Nephron (organoid): ENCODE results near the gene SSPN.

Experiments used
- H3K27ac Mint-ChIP-seq, 3 experiments: 2 replicates each; pipeline ENCODE4 v1.8.0; 2020; ENCODE audit warnings: mixed read lengths in 3 of 3, mild to moderate bottlenecking in 2 of 3, moderate library complexity in 1 of 3
- H3K27me3 Mint-ChIP-seq: 2 replicates; pipeline ENCODE4 v1.8.0; 2021; ENCODE audit warnings: low read depth, mild to moderate bottlenecking, moderate library complexity, mixed read lengths
- H3K36me3 Mint-ChIP-seq: 2 replicates; pipeline ENCODE4 v1.8.0; 2020; ENCODE audit warnings: low read depth, mixed read lengths
- H3K4me1 Mint-ChIP-seq: 2 replicates; pipeline ENCODE4 v1.8.0; 2020; ENCODE audit warnings: mixed read lengths
- H3K4me3 Mint-ChIP-seq, 3 experiments: 2 replicates each; pipeline ENCODE4 v1.8.0; 2020; ENCODE audit warnings: mild to moderate bottlenecking in 3 of 3, mixed read lengths in 3 of 3, moderate library complexity in 2 of 3
- H3K9me3 Mint-ChIP-seq: 2 replicates; pipeline ENCODE4 v1.8.0; 2020; ENCODE audit warnings: mixed read lengths
- TF ChIP-seq, protein P1 (sequence below), 3 experiments: fragments of 200-600 bp; sonication (generic); IDR thresholded peaks; one replicate each; pipeline ENCODE4 v1.5.0; 2021; ENCODE audit warnings: antibody characterized with exemption in 3 of 3; ENCODE audit not compliant: unreplicated experiment in 3 of 3

Gene SSPN

DNA sequence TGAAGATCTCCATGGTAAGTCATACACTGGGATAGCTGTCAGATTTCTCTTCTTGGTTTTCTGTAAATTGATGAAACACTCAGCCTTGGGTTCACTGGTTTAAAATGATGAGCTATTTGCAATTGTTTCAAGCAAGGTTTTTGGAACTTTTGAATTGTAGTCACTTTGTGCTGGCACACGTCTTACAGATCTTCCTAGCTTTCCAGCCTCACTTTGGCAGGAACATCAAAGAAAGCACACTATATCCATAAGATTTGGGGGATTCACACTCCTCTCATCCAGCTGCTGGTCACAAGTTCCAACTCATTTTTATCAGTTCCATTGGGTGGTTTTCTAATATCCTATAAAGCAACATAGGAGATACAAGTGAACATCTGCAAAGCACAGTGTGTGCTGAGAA, 16.0 kb downstream of the SSPN start:
- H3K27me3 Mint-ChIP-seq: no peaks in the 10 kb centered on the region
- TF ChIP-seq, protein P1, sequence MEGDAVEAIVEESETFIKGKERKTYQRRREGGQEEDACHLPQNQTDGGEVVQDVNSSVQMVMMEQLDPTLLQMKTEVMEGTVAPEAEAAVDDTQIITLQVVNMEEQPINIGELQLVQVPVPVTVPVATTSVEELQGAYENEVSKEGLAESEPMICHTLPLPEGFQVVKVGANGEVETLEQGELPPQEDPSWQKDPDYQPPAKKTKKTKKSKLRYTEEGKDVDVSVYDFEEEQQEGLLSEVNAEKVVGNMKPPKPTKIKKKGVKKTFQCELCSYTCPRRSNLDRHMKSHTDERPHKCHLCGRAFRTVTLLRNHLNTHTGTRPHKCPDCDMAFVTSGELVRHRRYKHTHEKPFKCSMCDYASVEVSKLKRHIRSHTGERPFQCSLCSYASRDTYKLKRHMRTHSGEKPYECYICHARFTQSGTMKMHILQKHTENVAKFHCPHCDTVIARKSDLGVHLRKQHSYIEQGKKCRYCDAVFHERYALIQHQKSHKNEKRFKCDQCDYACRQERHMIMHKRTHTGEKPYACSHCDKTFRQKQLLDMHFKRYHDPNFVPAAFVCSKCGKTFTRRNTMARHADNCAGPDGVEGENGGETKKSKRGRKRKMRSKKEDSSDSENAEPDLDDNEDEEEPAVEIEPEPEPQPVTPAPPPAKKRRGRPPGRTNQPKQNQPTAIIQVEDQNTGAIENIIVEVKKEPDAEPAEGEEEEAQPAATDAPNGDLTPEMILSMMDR (IDR thresholded peaks at IDR 0.05; ENCODE audit: unreplicated experiment in 3 of 3): no peak
- H3K9me3 Mint-ChIP-seq: peaks cover 5% of the 10 kb centered on the region
- no peaks in the 10 kb centered on the region for H3K4me1 Mint-ChIP-seq
- no peaks in the 10 kb centered on the region for H3K36me3 Mint-ChIP-seq
- no peak overlapping the region for H3K4me3 Mint-ChIP-seq
- H3K27ac Mint-ChIP-seq: no peak overlapping the region

DNA sequence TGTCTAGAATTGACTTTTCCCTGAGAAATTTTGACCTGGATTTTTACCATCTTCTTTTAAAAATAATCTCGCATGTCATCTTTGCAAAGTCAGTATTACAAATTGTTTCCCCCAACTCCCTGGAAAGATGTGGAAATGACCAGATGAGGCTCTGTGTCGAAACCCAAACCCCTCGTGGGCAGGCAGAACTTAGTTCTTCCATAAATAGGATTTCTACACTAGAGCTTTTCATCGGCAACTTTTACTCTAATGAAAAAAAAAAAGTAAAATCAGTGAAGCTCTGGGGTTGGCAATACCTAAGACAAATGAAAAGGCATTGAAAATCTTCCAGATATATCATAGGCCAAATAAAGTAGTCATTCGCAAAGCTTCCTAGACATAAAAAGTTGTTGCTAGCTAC, 17.0 kb downstream of the SSPN start:
- TF ChIP-seq, protein P1 (IDR thresholded peaks at IDR 0.05; ENCODE audit: unreplicated experiment in 3 of 3): no peak
- no peak overlapping the region for H3K27ac Mint-ChIP-seq
- no peaks in the 10 kb centered on the region for H3K36me3 Mint-ChIP-seq
- no peaks in the 10 kb centered on the region for H3K27me3 Mint-ChIP-seq
- H3K4me3 Mint-ChIP-seq: no peak overlapping the region
- peaks cover 5% of the 10 kb centered on the region for H3K9me3 Mint-ChIP-seq
- no peaks in the 10 kb centered on the region for H3K4me1 Mint-ChIP-seq

DNA sequence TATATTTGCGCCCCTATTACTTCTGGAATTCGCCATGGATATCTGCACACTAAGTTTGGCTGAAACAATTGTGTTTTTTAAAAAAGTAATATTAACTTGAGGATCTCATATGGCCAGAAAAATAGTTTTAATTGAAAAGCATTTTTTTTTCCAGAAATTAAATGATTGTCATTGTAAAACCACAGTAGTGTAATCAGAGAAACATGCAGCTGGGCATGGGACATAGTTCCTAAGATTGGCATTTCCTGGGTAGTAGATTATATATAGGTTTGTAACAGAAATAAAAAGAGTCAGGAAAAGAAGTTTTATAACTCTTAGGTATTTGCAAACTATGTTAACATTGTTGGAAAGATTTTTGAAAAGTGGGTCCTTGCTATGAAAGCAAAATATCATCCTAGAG, 17.6 kb downstream of the SSPN start:
- H3K4me1 Mint-ChIP-seq: no peaks in the 10 kb centered on the region
- H3K36me3 Mint-ChIP-seq: no peaks in the 10 kb centered on the region
- H3K27me3 Mint-ChIP-seq: no peaks in the 10 kb centered on the region
- TF ChIP-seq, protein P1 (IDR thresholded peaks at IDR 0.05; ENCODE audit: unreplicated experiment in 3 of 3): no peak
- H3K4me3 Mint-ChIP-seq: no peak overlapping the region
- H3K9me3 Mint-ChIP-seq: peaks cover 5% of the 10 kb centered on the region
- no peak overlapping the region for H3K27ac Mint-ChIP-seq

DNA sequence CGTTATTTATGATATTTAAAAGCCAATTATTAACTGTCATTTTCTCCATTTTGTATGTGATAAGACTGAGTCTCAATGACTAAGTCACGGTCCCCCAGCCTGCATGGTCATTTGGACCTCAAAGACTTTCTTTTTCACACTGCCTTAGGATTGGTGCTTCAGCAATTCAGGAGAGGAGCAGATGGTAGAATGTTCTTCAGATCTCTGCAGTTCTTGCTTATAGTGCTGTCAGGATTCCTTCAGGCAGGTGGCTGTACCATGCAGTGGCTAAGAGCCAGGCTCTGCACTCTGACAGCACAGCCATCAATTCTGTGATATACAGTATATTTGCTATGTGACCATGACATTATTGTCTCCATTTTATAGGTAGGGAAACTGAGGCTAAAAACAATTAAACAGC, 18.7 kb downstream of the SSPN start:
- TF ChIP-seq, protein P1 (IDR thresholded peaks at IDR 0.05; ENCODE audit: unreplicated experiment in 3 of 3): no peak
- Mint-ChIP-seq H3K36me3 (no peaks in the 10 kb centered on the region), H3K27me3 (no peaks in the 10 kb centered on the region), H3K4me3 (no peak overlapping the region), H3K4me1 (no peaks in the 10 kb centered on the region), H3K9me3 (peaks cover 5% of the 10 kb centered on the region), H3K27ac (no peak overlapping the region)

DNA sequence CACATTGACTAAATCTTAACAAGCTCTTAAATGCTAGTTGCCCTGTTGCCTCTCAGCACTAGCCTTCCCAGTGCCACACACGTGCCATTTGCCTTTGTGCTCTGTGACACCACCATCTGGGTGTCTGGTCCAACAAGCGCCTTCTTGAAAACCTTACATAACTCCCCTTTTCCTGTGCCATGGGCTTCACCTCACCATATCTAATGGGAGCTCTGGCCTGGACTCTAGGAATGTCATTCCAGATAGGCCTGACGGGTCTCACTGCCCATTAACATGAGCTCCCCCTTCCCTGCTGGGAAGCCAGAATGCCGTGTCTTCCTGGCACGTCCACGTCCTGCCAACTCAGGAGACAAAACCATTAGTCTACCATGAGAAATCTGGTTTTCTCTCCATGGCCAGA, 24.4 kb downstream of the SSPN start:
- H3K36me3 Mint-ChIP-seq: no peaks in the 10 kb centered on the region
- peaks cover 5% of the 10 kb centered on the region for H3K9me3 Mint-ChIP-seq
- no peak overlapping the region for H3K4me3 Mint-ChIP-seq

DNA sequence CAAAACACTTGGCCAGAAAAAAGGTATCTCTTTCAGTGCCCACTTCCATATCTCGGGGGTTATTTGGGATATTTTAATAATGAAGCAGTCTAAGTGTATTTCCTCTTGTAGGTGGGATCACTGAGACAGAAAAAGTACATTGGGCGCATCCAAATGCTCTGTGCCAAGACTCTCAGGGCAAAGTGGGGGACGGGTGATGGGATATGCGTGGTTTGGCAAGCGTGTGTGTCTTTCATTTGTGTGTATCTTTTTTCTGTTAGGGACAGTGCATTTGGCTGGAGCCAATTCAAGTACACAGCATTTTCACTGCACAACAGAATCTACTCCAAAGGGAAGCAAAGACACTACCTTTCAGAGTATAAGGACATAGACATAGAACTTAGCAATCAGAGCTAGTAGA, 29.3 kb downstream of the SSPN start:
- TF ChIP-seq, protein P1 (IDR thresholded peaks at IDR 0.05; ENCODE audit: unreplicated experiment in 3 of 3): no peak
- Mint-ChIP-seq H3K4me3 (no peak overlapping the region), H3K4me1 (peaks cover 13% of the 10 kb centered on the region)

More for the DNA sequence above, 24.4 kb downstream of the SSPN start:
- TF ChIP-seq, protein P1 (IDR thresholded peaks at IDR 0.05; ENCODE audit: unreplicated experiment in 3 of 3): no peak
- no peak overlapping the region for H3K27ac Mint-ChIP-seq
- no peaks in the 10 kb centered on the region for H3K4me1 Mint-ChIP-seq
- H3K27me3 Mint-ChIP-seq: peaks cover 8% of the 10 kb centered on the region

More for the DNA sequence above, 29.3 kb downstream of the SSPN start:
- peaks cover 39% of the 10 kb centered on the region for H3K27me3 Mint-ChIP-seq
- H3K9me3 Mint-ChIP-seq: no peaks in the 10 kb centered on the region
- H3K27ac Mint-ChIP-seq: no peak overlapping the region
- H3K36me3 Mint-ChIP-seq: no peaks in the 10 kb centered on the region
